Right lobe of liver (tissue), 6 donors: ENCODE results near the gene SET. TPM values are rescaled to one million over a fixed set of nuclear protein-coding genes. Genes with fewer than 3 reads are reported as not detected.

Source experiments
- ATAC-seq, 4 donors: fragments of 200-7000 bp; cut with Tn5 transposase; one replicate each; pipeline ENCODE4 v1.9.1; 2020; ENCODE audit warnings: mild to moderate bottlenecking in 4 of 4, moderate library complexity in 4 of 4
- DNase-seq, 3 donors: peaks; one replicate each; pipeline ENCODE4 v3.0.0-alpha.2; 2020
- H3K27ac ChIP-seq, 3 donors: fragments of 200-600 bp; one replicate each; pipeline ENCODE4 v1.8.0; 2022
- H3K27me3 ChIP-seq, 2 donors: fragments of 200-600 bp; one replicate each; pipeline ENCODE4 v1.8.0; 2022
- H3K36me3 ChIP-seq, 4 donors: fragments of 200-600 bp; sonication (generic) in 1 of 4; one replicate each; pipeline versions ENCODE4 v1.5.1 to v1.8.0; 2017 to 2022; ENCODE audit warnings: control low read depth in 1 of 4
- H3K4me1 ChIP-seq, 4 donors: fragments of 200-600 bp; sonication (generic) in 1 of 4; one replicate each; pipeline versions ENCODE4 v1.5.1 to v1.8.0; 2017 to 2022; ENCODE audit warnings: control low read depth in 1 of 4
- H3K4me3 ChIP-seq, 3 donors: fragments of 200-600 bp; one replicate each; pipeline ENCODE4 v1.8.0; 2022
- H3K9me3 ChIP-seq, 4 donors: fragments of 200-600 bp; sonication (generic) in 1 of 4; one replicate each; pipeline versions ENCODE4 v1.5.1 to v1.8.0; 2017 to 2022; ENCODE audit warnings: control low read depth in 1 of 4
- CTCF ChIP-seq, 4 donors: fragments of 200-600 bp in 3 of 4; fragments of 450-650 bp in 1 of 4; IDR thresholded peaks; one replicate each; pipeline versions ENCODE4 v1.5.1 to v1.8.0; 2016 to 2022; ENCODE audit warnings: antibody characterized with exemption in 4 of 4, mild to moderate bottlenecking in 2 of 4
- POLR2A ChIP-seq: fragments of 450-650 bp; IDR thresholded peaks from one replicate; pipeline ENCODE4 v1.6.1; 2017; ENCODE audit warnings: antibody characterized with exemption, mild to moderate bottlenecking
- WGBS: methylation state at CpG from one replicate; pipeline ENCODE4 v1.1.6; 2018; ENCODE audit warnings: low coverage, low lambda C conversion rate; ENCODE audit not compliant: insufficient coverage; ENCODE audit errors: missing lambda C conversion rate; 5-methylcytosine and 5-hydroxymethylcytosine counted together
- intact Hi-C, 2 donors: fragments of 100-400 bp; cut with DNase I; formaldehyde crosslinking; loops; one replicate each; pipeline versions ENCODE4 v1.11.2 to v1.14.1; 2022
- total RNA-seq, 6 experiments: library from RNA; depleted of rRNA in 2 of 6; stranded (reverse); fragments of >200 nt in 2 of 6; fragmentation: NEBNext Ultra II Directional in 3 of 6; extraction: Animal tissue kit (Norgen Biotek cat#: 25700) in 3 of 6; gene quantifications; one replicate each; pipeline versions ENCODE4 v1.1.0 to v1.2.4, GENCODE V29; 2016 to 2023
- donor health status: DM: no; HTN: yes; CAD: no.
- donor health status: DM: no; HTN: no; CAD: no.
- donor health status: DM: no; HTN: no; CAD: no.
- donor health status: DM: no; HTN: yes; CAD: no.
- donor health status: DM: no; HTN: yes; CAD: no.

Gene SET
- total RNA-seq, 6 experiments from 2014 or later: 57.4 to 110 (median 82.6) TPM

- Histone ChIP-seq H3K27ac (no peak overlapping the region), H3K9me3 (no peaks in the 10 kb centered on the region), H3K27me3 (no peaks in the 10 kb centered on the region), H3K4me1 (peaks cover 0 to 6% (median 3%) of the 10 kb centered on the region in 4 donors), H3K36me3 (peaks cover 0 to 13% (median 5%) of the 10 kb centered on the region in 4 donors), H3K4me3 (no peak overlapping the region)
- no peak for TF ChIP-seq POLR2A
- TF ChIP-seq CTCF (IDR thresholded peaks at IDR 0.05): no peak
- intact Hi-C loops: no loop called here
- 83% methylated on average over 2 of the region's 5 CpGs for WGBS
- no peak for ATAC-seq
- DNase-seq: no peak
These were observed 38.7 kb downstream of the SET start for GRCh38 chr9:128727640-128728248.

GRCh38 chr9:128728298-128728697, 39.3 kb downstream of the SET start:
- H3K36me3 ChIP-seq: peaks cover 0 to 13% (median 5%) of the 10 kb centered on the region in 4 donors
- 58% methylated on average over 6 of the region's 7 CpGs for WGBS
- TF ChIP-seq POLR2A (no peak), CTCF (IDR thresholded peaks at IDR 0.05) (no peak)

DNA sequence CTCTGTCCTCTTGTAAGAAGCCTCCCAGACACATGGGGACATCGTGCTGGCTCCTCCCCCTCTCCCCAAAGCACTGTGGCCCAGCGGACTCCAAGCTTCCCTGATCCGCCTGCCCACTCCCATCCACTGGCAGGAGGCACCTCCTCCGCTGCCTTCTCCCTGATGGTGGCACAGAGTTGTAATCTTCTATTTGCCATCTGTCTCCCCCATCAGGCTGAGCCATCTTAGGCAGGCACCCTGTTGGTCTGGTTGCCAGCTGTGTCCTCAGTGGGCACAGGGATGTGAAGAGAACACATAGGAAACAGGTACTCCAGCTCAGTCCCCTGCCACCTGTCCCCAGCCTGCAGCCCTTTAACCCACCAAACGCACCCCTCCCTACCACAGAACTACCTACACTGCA, 40.3 kb downstream of the SET start:
- Histone ChIP-seq H3K4me1 (peaks cover 0 to 5% (median 2%) of the 10 kb centered on the region in 4 donors), H3K27ac (no peak overlapping the region), H3K27me3 (no peaks in the 10 kb centered on the region), H3K36me3 (peaks cover 0 to 13% (median 7%) of the 10 kb centered on the region in 4 donors), H3K9me3 (no peaks in the 10 kb centered on the region), H3K4me3 (no peak overlapping the region)
- DNase-seq: no peak
- TF ChIP-seq CTCF (IDR thresholded peaks at IDR 0.05): no peak
- no peak for TF ChIP-seq POLR2A
- intact Hi-C loops: no loop called here
- no peak for ATAC-seq
- WGBS: 80% methylated on average over 1 of the region's 5 CpGs

More at GRCh38 chr9:128728298-128728697, 39.3 kb downstream of the SET start:
- no peak overlapping the region for H3K27ac ChIP-seq
- intact Hi-C loops: no loop called here
- H3K9me3 ChIP-seq: no peaks in the 10 kb centered on the region
- peaks cover 0 to 6% (median 3%) of the 10 kb centered on the region in 4 donors for H3K4me1 ChIP-seq
- no peak for ATAC-seq
- no peak overlapping the region for H3K4me3 ChIP-seq
- no peaks in the 10 kb centered on the region for H3K27me3 ChIP-seq
- DNase-seq: no peak

DNA sequence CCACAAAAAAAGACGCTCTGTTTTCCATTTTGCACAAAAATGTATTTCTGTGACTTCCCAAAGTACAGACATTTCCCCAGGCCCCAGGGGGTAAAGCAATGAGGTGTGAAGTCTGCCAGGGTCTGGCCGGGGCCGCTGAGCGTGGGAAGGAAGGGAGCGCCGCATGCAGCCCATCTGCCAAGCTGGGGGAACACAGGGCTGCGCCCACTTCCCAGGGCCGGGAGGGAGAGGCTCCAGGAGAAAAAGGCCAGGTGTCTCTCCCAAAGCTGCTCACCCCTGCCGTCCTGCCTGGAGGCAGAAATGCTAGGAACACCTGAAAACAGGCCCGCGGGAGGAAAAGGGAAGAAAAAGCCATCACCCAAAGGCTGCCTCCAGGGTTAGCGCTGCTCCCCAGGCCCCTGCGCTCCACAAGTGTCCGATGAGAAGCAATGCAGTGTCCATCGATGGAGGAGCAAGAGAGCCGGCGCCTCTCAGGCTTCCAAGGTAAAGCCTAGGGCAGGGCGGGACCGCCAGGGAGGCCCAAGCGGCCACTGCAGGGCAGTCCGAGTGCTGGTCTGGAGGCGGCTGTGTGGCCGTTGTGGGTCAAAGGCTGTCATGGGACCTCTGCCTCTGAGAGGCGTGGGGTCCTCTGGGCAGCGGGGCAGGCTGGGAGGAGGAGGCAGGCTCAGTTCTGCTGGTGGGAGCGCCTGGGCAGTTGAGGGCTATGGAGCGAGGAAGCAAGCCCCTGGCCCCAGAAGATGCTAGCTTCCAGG, 40.9 kb downstream of the SET start:
- 85% methylated on average over 8 of the region's 27 CpGs for WGBS
- Histone ChIP-seq H3K36me3 (peaks cover 0 to 16% (median 8%) of the 10 kb centered on the region in 4 donors), H3K9me3 (no peaks in the 10 kb centered on the region), H3K27ac (no peak overlapping the region), H3K27me3 (no peaks in the 10 kb centered on the region), H3K4me1 (no peaks in the 10 kb centered on the region), H3K4me3 (no peak overlapping the region)
- no peak for DNase-seq
- no peak for ATAC-seq
- intact Hi-C loops: no loop called here
- TF ChIP-seq CTCF (IDR thresholded peaks at IDR 0.05) (no peak), POLR2A (no peak)
